CD14-positive monocyte (primary cell): ENCODE results near the gene PPP6R3. TPM values are rescaled to one million over a fixed set of nuclear protein-coding genes. Genes with fewer than 3 reads are reported as not detected.

Experiments
- DNase-seq, 3 donors: peaks; one replicate each; pipeline ENCODE4 v3.0.0-alpha.2; 2011 to 2022
- H2AFZ ChIP-seq: 2 replicates; pipeline ENCODE4 v1.6.0; 2012; ENCODE audit warnings: mild to moderate bottlenecking, low read depth, low read length, inconsistent platforms; ENCODE audit not compliant: insufficient read depth, poor library complexity, severe bottlenecking
- H3K27ac ChIP-seq, 2 donors: 1 replicate in 1 of 2; 2 replicates in 1 of 2; pipeline ENCODE4 v1.5.1; 2012 to 2013; ENCODE audit warnings: low read length in 2 of 2, control low read depth in 1 of 2, inconsistent platforms in 1 of 2, low read depth in 1 of 2, mild to moderate bottlenecking in 1 of 2
- H3K27me3 ChIP-seq, 2 donors: one replicate each; pipeline versions ENCODE4 v1.6.0 to v1.6.1; 2011 to 2013; ENCODE audit warnings: low read length in 2 of 2; ENCODE audit not compliant: control insufficient read depth in 2 of 2, insufficient read depth in 2 of 2
- H3K36me3 ChIP-seq, 2 donors: replicated peaks in 1 of 2; 1 replicate in 1 of 2; 2 replicates in 1 of 2; pipeline versions ENCODE4 v1.5.1 to v1.6.1; 2012 to 2013; ENCODE audit warnings: low read length in 2 of 2, control low read depth in 1 of 2, inconsistent platforms in 1 of 2, mild to moderate bottlenecking in 1 of 2; ENCODE audit not compliant: insufficient read depth in 2 of 2, control insufficient read depth in 1 of 2
- H3K4me1 ChIP-seq, 2 donors: 1 replicate in 1 of 2; 2 replicates in 1 of 2; pipeline versions ENCODE4 v1.5.1 to v1.6.1; 2012 to 2013; ENCODE audit warnings: low read length in 2 of 2, control low read depth in 1 of 2, inconsistent platforms in 1 of 2, mild to moderate bottlenecking in 1 of 2, moderate library complexity in 1 of 2; ENCODE audit not compliant: insufficient read depth in 2 of 2, control insufficient read depth in 1 of 2
- H3K4me2 ChIP-seq: replicated peaks from 2 replicates; pipeline ENCODE3; 2012; ENCODE audit warnings: low read length, moderate library complexity, mild to moderate bottlenecking; ENCODE audit not compliant: poor library complexity, severe bottlenecking; ENCODE audit errors: extremely low read depth
- H3K4me3 ChIP-seq, 3 experiments: fragments of 200-600 bp in 1 of 3; sonication (generic) in 1 of 3; replicated peaks in 1 of 3; 1 replicate in 2 of 3; 2 replicates in 1 of 3; pipeline ENCODE4 v1.5.1; 2011 to 2013; ENCODE audit warnings: low read length in 3 of 3, mild to moderate bottlenecking in 3 of 3, control low read depth in 2 of 3, low read depth in 2 of 3, inconsistent platforms in 1 of 3, moderate library complexity in 1 of 3
- H3K79me2 ChIP-seq: 2 replicates; pipeline ENCODE4 v1.6.0; 2012; ENCODE audit warnings: mild to moderate bottlenecking, control low read depth, inconsistent platforms, low read length, moderate library complexity; ENCODE audit not compliant: insufficient read depth
- H3K9ac ChIP-seq: 2 replicates; pipeline ENCODE4 v1.6.0; 2017; ENCODE audit warnings: low read length, mild to moderate bottlenecking; ENCODE audit not compliant: insufficient read depth, poor library complexity, severe bottlenecking
- H3K9me3 ChIP-seq, 2 donors: replicated peaks in 1 of 2; 1 replicate in 1 of 2; 2 replicates in 1 of 2; pipeline versions ENCODE4 v1.5.1 to v1.6.1; 2012 to 2013; ENCODE audit warnings: low read length in 2 of 2, control low read depth in 1 of 2; ENCODE audit not compliant: control insufficient read depth in 1 of 2, insufficient read depth in 1 of 2
- H4K20me1 ChIP-seq: 2 replicates; pipeline ENCODE4 v1.6.0; 2012; ENCODE audit warnings: mild to moderate bottlenecking, low read length, control low read depth, moderate library complexity; ENCODE audit not compliant: insufficient read depth
- H3K27ac Mint-ChIP-seq, 7 donors: one replicate each; pipeline ENCODE4 v1.8.0; 2020; ENCODE audit warnings: mild to moderate bottlenecking in 7 of 7, mixed read lengths in 7 of 7, moderate library complexity in 6 of 7, inconsistent platforms in 2 of 7
- H3K27me3 Mint-ChIP-seq, 3 donors: one replicate each; pipeline ENCODE4 v1.8.0; 2021 to 2022; ENCODE audit warnings: low read depth in 3 of 3, mild to moderate bottlenecking in 3 of 3, mixed read lengths in 3 of 3, moderate library complexity in 3 of 3, inconsistent platforms in 1 of 3
- H3K36me3 Mint-ChIP-seq, 2 donors: one replicate each; pipeline ENCODE4 v1.8.0; 2020; ENCODE audit warnings: mixed read lengths in 2 of 2, inconsistent platforms in 1 of 2, mild to moderate bottlenecking in 1 of 2
- H3K4me1 Mint-ChIP-seq: one replicate; pipeline ENCODE4 v1.8.0; 2020; ENCODE audit warnings: mild to moderate bottlenecking, mixed read lengths
- H3K4me3 Mint-ChIP-seq, 2 donors: one replicate each; pipeline ENCODE4 v1.8.0; 2020; ENCODE audit warnings: mild to moderate bottlenecking in 2 of 2, mixed read lengths in 2 of 2, moderate library complexity in 1 of 2
- H3K9me3 Mint-ChIP-seq, 7 donors: one replicate each; pipeline ENCODE4 v1.8.0; 2020 to 2022; ENCODE audit warnings: mixed read lengths in 7 of 7, mild to moderate bottlenecking in 6 of 7, moderate library complexity in 6 of 7, inconsistent platforms in 2 of 7
- CTCF ChIP-seq: fragments of 200-600 bp; IDR thresholded peaks from one replicate; pipeline ENCODE4 v1.8.0; 2022; ENCODE audit warnings: antibody characterized with exemption, mild to moderate bottlenecking
- WGBS: methylation state at CpG from one replicate; pipeline ENCODE4 v1.1.5; 2013; ENCODE audit warnings: missing lambda C conversion rate; ENCODE audit not compliant: insufficient coverage; 5-methylcytosine and 5-hydroxymethylcytosine counted together
- intact Hi-C, 2 donors: fragments of 100-400 bp; cut with micrococcal nuclease; formaldehyde crosslinking; loops; one replicate each; pipeline versions ENCODE4 v1.15.0 to v1.15.1; 2023
- polyA plus RNA-seq, 3 donors: library from polyadenylated mRNA; depleted of rRNA in 1 of 3; unstranded in 2 of 3; stranded (reverse) in 1 of 3; fragments of 300-500 nt in 2 of 3; fragments of >200 nt in 1 of 3; fragmentation: Illumina TruSeq in 2 of 3; gene quantifications; 1 replicate in 2 of 3; 2 replicates in 1 of 3; pipeline ENCODE4 v1.2.3, GENCODE V29; 2012 to 2021

PPP6R3 gene
- polyA plus RNA-seq, 3 donors = 22.9 to 39.4 (median 38.1) TPM

GRCh38 chr11:68659158-68659921 lies 198.8 kb downstream of the PPP6R3 start:
- no peaks in the 10 kb centered on the region for H3K36me3 ChIP-seq
- no peak for TF ChIP-seq CTCF
- no peak for DNase-seq
- Mint-ChIP-seq H3K9me3 (peaks cover 0 to 16% (median 2%) of the 10 kb centered on the region in 7 donors), H3K36me3 (no peaks in the 10 kb centered on the region), H3K4me3 (no peak overlapping the region), H3K27me3 (peaks cover 2 to 8% (median 2%) of the 10 kb centered on the region in 3 donors), H3K27ac (peak overlapping the region in 1 of 7 donors; percentile 59), H3K4me1 (no peaks in the 10 kb centered on the region)
- 81% methylated on average over 15 of the region's 22 CpGs for WGBS
- no peaks in the 10 kb centered on the region for H3K79me2 ChIP-seq
- no peak overlapping the region for H3K4me2 ChIP-seq
- H3K9ac ChIP-seq = no peak overlapping the region
- H3K4me3 ChIP-seq = no peak overlapping the region
- no peaks in the 10 kb centered on the region for H3K27me3 ChIP-seq
- H3K27ac ChIP-seq = no peak overlapping the region
- no peaks in the 10 kb centered on the region for H4K20me1 ChIP-seq
- intact Hi-C loops = no loop called here
- no peaks in the 10 kb centered on the region for H3K4me1 ChIP-seq
- no peak overlapping the region for H2AFZ ChIP-seq
- no peaks in the 10 kb centered on the region for H3K9me3 ChIP-seq

GRCh38 chr11:68660066-68660810 lies 199.7 kb downstream of the PPP6R3 start:
- no peak for TF ChIP-seq CTCF
- no peaks in the 10 kb centered on the region for H3K27me3 ChIP-seq
- no peak overlapping the region for H3K9ac ChIP-seq
- intact Hi-C loops = no loop called here
- no peak overlapping the region for H3K4me3 Mint-ChIP-seq
- no peak for DNase-seq
- H3K4me1 ChIP-seq = no peaks in the 10 kb centered on the region
- no peaks in the 10 kb centered on the region for H3K4me1 Mint-ChIP-seq
- H3K9me3 ChIP-seq = no peaks in the 10 kb centered on the region
- H3K9me3 Mint-ChIP-seq = peaks cover 0 to 16% (median 2%) of the 10 kb centered on the region in 7 donors
- H3K27ac ChIP-seq = no peak overlapping the region
- WGBS = 96% methylated on average over 7 of the region's 18 CpGs
- no peak overlapping the region for H3K27ac Mint-ChIP-seq
- H3K79me2 ChIP-seq = no peaks in the 10 kb centered on the region
- H3K36me3 ChIP-seq = no peaks in the 10 kb centered on the region
- no peaks in the 10 kb centered on the region for H4K20me1 ChIP-seq
- H3K27me3 Mint-ChIP-seq = peaks cover 0 to 10% (median 8%) of the 10 kb centered on the region in 3 donors
- H3K4me2 ChIP-seq = no peak overlapping the region
- H2AFZ ChIP-seq = no peak overlapping the region
- H3K36me3 Mint-ChIP-seq = no peaks in the 10 kb centered on the region
- no peak overlapping the region for H3K4me3 ChIP-seq
